Uterus (tissue), 4 donors: ENCODE data around the gene SAMD4A. TPM values are rescaled to one million over a fixed set of nuclear protein-coding genes. Genes with fewer than 3 reads are reported as not detected.

Experiments used
- DNase-seq, 2 donors: peaks; one replicate each; pipeline ENCODE4 v3.0.0-alpha.2; 2019 to 2020
- H3K27ac ChIP-seq, 2 donors: fragments of 200-600 bp; sonication (generic); 1 replicate in 1 of 2; 2 replicates in 1 of 2; pipeline ENCODE4 v1.5.1; 2016 to 2018
- H3K27me3 ChIP-seq, 2 donors: fragments of 200-600 bp; sonication (generic); one replicate each; pipeline ENCODE4 v1.5.1; 2018 to 2019; ENCODE audit warnings: control low read depth in 1 of 2
- H3K36me3 ChIP-seq, 2 donors: fragments of 200-600 bp; sonication (generic); one replicate each; pipeline ENCODE4 v1.5.1; 2019; ENCODE audit warnings: control low read depth in 1 of 2
- H3K4me1 ChIP-seq, 2 donors: fragments of 200-600 bp; sonication (generic); one replicate each; pipeline ENCODE4 v1.5.1; 2018 to 2019; ENCODE audit warnings: control low read depth in 1 of 2
- H3K4me3 ChIP-seq, 2 donors: fragments of 200-600 bp; sonication (generic); 1 replicate in 1 of 2; 2 replicates in 1 of 2; pipeline ENCODE4 v1.5.1; 2018 to 2019; ENCODE audit warnings: mild to moderate bottlenecking in 1 of 2
- H3K9me3 ChIP-seq, 2 donors: fragments of 200-600 bp; sonication (generic); one replicate each; pipeline ENCODE4 v1.5.1; 2019; ENCODE audit warnings: control low read depth in 1 of 2
- CTCF ChIP-seq, 4 experiments: fragments of 200-600 bp in 2 of 4; fragments of 450-650 bp in 2 of 4; sonication (generic) in 2 of 4; IDR thresholded peaks; one replicate each; pipeline ENCODE4 v1.5.1; 2016 to 2019; ENCODE audit warnings: antibody characterized with exemption in 4 of 4, mild to moderate bottlenecking in 2 of 4, moderate library complexity in 1 of 4
- POLR2A ChIP-seq, 2 donors: fragments of 450-650 bp; IDR thresholded peaks; one replicate each; pipeline ENCODE4 v1.6.1; 2016; ENCODE audit warnings: antibody characterized with exemption in 2 of 2, mild to moderate bottlenecking in 1 of 2, moderate library complexity in 1 of 2
- intact Hi-C: fragments of 100-400 bp; cut with DNase I; formaldehyde crosslinking; loops from one replicate; pipeline ENCODE4 v1.15.1; 2023; ENCODE audit warnings: low total_unique reads
- total RNA-seq, 4 donors: library from RNA; depleted of rRNA in 3 of 4; stranded (reverse); fragments of >200 nt in 3 of 4; gene quantifications; one replicate each; pipeline versions ENCODE4 v1.1.0 to v1.2.4, GENCODE V29; 2014 to 2023
- donor health status: DM: yes; HTN: yes; CAD: no.

SAMD4A gene
- total RNA-seq, 4 donors from 2014 or later = 46.9 to 67.8 (median 55.0) TPM

- TF ChIP-seq POLR2A (IDR thresholded peaks at IDR 0.05) (no peak), CTCF (IDR thresholded peaks at IDR 0.05) (no peak)
- peak overlapping the region in 1 of 2 donors; percentile 4 for H3K27ac ChIP-seq
- no peak overlapping the region for H3K4me3 ChIP-seq
- intact Hi-C loops = no loop called here
- peaks cover 0 to 5% of the 10 kb centered on the region in 2 donors for H3K4me1 ChIP-seq
- H3K36me3 ChIP-seq = no peaks in the 10 kb centered on the region
- no peak for DNase-seq
- no peaks in the 10 kb centered on the region for H3K27me3 ChIP-seq
- no peaks in the 10 kb centered on the region for H3K9me3 ChIP-seq
Measured at GRCh38 chr14:54667764-54668163, 100.8 kb downstream of the SAMD4A start.

GRCh38 chr14:54669721-54670561, 103.0 kb downstream of the SAMD4A start:
- TF ChIP-seq POLR2A (IDR thresholded peaks at IDR 0.05) (no peak), CTCF (IDR thresholded peaks at IDR 0.05) (no peak)
- Histone ChIP-seq H3K36me3 (no peaks in the 10 kb centered on the region), H3K27ac (peak overlapping the region; percentile 91 to 93), H3K4me3 (no peak overlapping the region), H3K4me1 (peaks cover 0 to 15% of the 10 kb centered on the region in 2 donors), H3K27me3 (no peaks in the 10 kb centered on the region), H3K9me3 (no peaks in the 10 kb centered on the region)
- intact Hi-C loops = no loop called here
- DNase-seq = peak; percentile 79 to 85

GRCh38 chr14:54671537-54671936, 104.6 kb downstream of the SAMD4A start:
- peaks cover 0 to 17% of the 10 kb centered on the region in 2 donors for H3K4me1 ChIP-seq
- no peaks in the 10 kb centered on the region for H3K9me3 ChIP-seq
- peak overlapping the region; percentile 91 to 93 for H3K27ac ChIP-seq
- no peaks in the 10 kb centered on the region for H3K36me3 ChIP-seq
- H3K27me3 ChIP-seq = no peaks in the 10 kb centered on the region
- TF ChIP-seq CTCF (IDR thresholded peaks at IDR 0.05) (no peak), POLR2A (IDR thresholded peaks at IDR 0.05) (no peak)
- no peak for DNase-seq
- H3K4me3 ChIP-seq = no peak overlapping the region
- intact Hi-C loops = no loop called here

GRCh38 chr14:54672181-54672580, 105.3 kb downstream of the SAMD4A start:
- no peak for DNase-seq
- Histone ChIP-seq H3K4me1 (peaks cover 0 to 19% of the 10 kb centered on the region in 2 donors), H3K9me3 (no peaks in the 10 kb centered on the region), H3K4me3 (no peak overlapping the region), H3K27me3 (no peaks in the 10 kb centered on the region), H3K36me3 (no peaks in the 10 kb centered on the region), H3K27ac (peak overlapping the region; percentile 91 to 93)
- intact Hi-C loops = no loop called here
- TF ChIP-seq CTCF (IDR thresholded peaks at IDR 0.05) (no peak), POLR2A (IDR thresholded peaks at IDR 0.05) (no peak)

- peaks cover 0 to 21% of the 10 kb centered on the region in 2 donors for H3K4me1 ChIP-seq
- TF ChIP-seq CTCF (IDR thresholded peaks at IDR 0.05) (no peak), POLR2A (IDR thresholded peaks at IDR 0.05) (no peak)
- H3K27ac ChIP-seq = peak overlapping the region; percentile 91 to 93
Measured at GRCh38 chr14:54672688-54673087, 105.8 kb downstream of the SAMD4A start.

More at GRCh38 chr14:54672688-54673087, 105.8 kb downstream of the SAMD4A start:
- Histone ChIP-seq H3K27me3 (no peaks in the 10 kb centered on the region), H3K36me3 (no peaks in the 10 kb centered on the region), H3K9me3 (no peaks in the 10 kb centered on the region), H3K4me3 (no peak overlapping the region)
- intact Hi-C loops = no loop called here
- no peak for DNase-seq
